Cardiac septum (tissue), 1 donor: Measurements from ENCODE around the gene KREMEN1. TPM values are rescaled to one million over a fixed set of nuclear protein-coding genes. Genes with fewer than 3 reads are reported as not detected.

Experiments used
- DNase-seq: peaks from one replicate; pipeline ENCODE4 v3.0.0-alpha.2; 2020; ENCODE audit warnings: low spot score
- intact Hi-C: fragments of 100-400 bp; cut with DNase I; formaldehyde crosslinking; loops from one replicate; pipeline ENCODE4 v1.14.0; 2022
- total RNA-seq: library from RNA; stranded (reverse); fragmentation: NEBNext Ultra II Directional; extraction: Animal tissue kit (Norgen Biotek cat#: 25700); gene quantifications from one replicate; pipeline ENCODE4 v1.2.1, GENCODE V29; 2021
- donor health status: DM: no; HTN: no; CAD: no.

Gene KREMEN1
- total RNA-seq, 1 donor from 2014 or later: 52.1 TPM

GRCh38 chr22:29143941-29144785 lies 71.3 kb downstream of the KREMEN1 start:
- intact Hi-C loops: no loop called here
- peak; percentile 66 for DNase-seq

- peak; percentile 46 for DNase-seq
These were observed 71.9 kb downstream of the KREMEN1 start for GRCh38 chr22:29144786-29145160.

GRCh38 chr22:29145321-29146072 lies 72.7 kb downstream of the KREMEN1 start:
- DNase-seq: peak; percentile 72
- intact Hi-C loops: no loop called here

More at GRCh38 chr22:29144786-29145160, 71.9 kb downstream of the KREMEN1 start:
- intact Hi-C loops: no loop called here

- intact Hi-C loops: no loop called here
These were observed 73.3 kb downstream of the KREMEN1 start for GRCh38 chr22:29146091-29146560.

GRCh38 chr22:29146771-29147170 lies 73.9 kb downstream of the KREMEN1 start:
- DNase-seq: peak; percentile 38
- intact Hi-C loops: no loop called here

More at GRCh38 chr22:29146091-29146560, 73.3 kb downstream of the KREMEN1 start:
- peak; percentile 33 for DNase-seq

GRCh38 chr22:29147331-29147899 lies 74.6 kb downstream of the KREMEN1 start:
- intact Hi-C loops: no loop called here
- peak; percentile 74 for DNase-seq

GRCh38 chr22:29148036-29148435 lies 75.2 kb downstream of the KREMEN1 start:
- peak; percentile 44 for DNase-seq
- intact Hi-C loops: no loop called here

GRCh38 chr22:29148826-29149225 lies 76.0 kb downstream of the KREMEN1 start:
- intact Hi-C loops: no loop called here
- peak; percentile 19 for DNase-seq

- intact Hi-C loops: loop anchor here (5.0 kb wide), 1 partner anchor 78 kb away; the partner anchor contains the start of gene KREMEN1
- DNase-seq: peak; percentile 68
These were observed 77.2 kb downstream of the KREMEN1 start for GRCh38 chr22:29149841-29150555.

GRCh38 chr22:29150701-29151100 lies 77.9 kb downstream of the KREMEN1 start:
- peak; percentile 27 for DNase-seq
- intact Hi-C loops: loop anchor here (5.0 kb wide), 1 partner anchor 78 kb away; the partner anchor contains the start of gene KREMEN1

- intact Hi-C loops: loop anchor here (5.0 kb wide), 1 partner anchor 79 kb away; the partner anchor contains the start of gene KREMEN1
- DNase-seq: peak; percentile 0
These were observed 78.5 kb downstream of the KREMEN1 start for GRCh38 chr22:29151316-29151715.

- intact Hi-C loops: loop anchor here (5.0 kb wide), 1 partner anchor 80 kb away; the partner anchor contains the start of gene KREMEN1
- peak; percentile 74 for DNase-seq
These were observed 79.5 kb downstream of the KREMEN1 start for GRCh38 chr22:29152045-29152953.

GRCh38 chr22:29152954-29153719 lies 80.3 kb downstream of the KREMEN1 start:
- intact Hi-C loops: loop anchor here (5.0 kb wide), 1 partner anchor 81 kb away; the partner anchor contains the start of gene KREMEN1
- DNase-seq: no peak

GRCh38 chr22:29154364-29155048 lies 81.7 kb downstream of the KREMEN1 start:
- intact Hi-C loops: loop anchor here (2.0 to 5.0 kb wide), 2 partner anchors 82 to 90 kb away; partner anchors contain the start of gene KREMEN1

GRCh38 chr22:29155966-29156365 lies 83.1 kb downstream of the KREMEN1 start:
- DNase-seq: peak; percentile 31
- intact Hi-C loops: loop anchor here (2.0 kb wide), 2 partner anchors 89 to 301 kb away; no protein-coding TSS in a partner anchor

More at GRCh38 chr22:29154364-29155048, 81.7 kb downstream of the KREMEN1 start:
- peak; percentile 94 for DNase-seq

- intact Hi-C loops: loop anchor here (2.0 kb wide), 1 partner anchor 302 kb away; no protein-coding TSS in a partner anchor
- peak; percentile 51 for DNase-seq
These were observed 83.7 kb downstream of the KREMEN1 start for GRCh38 chr22:29156507-29156906.
